MV-4-11 (cell line): ENCODE data around the gene GOLGA6L9.
"Not testable (repeated sequence)": the region's sequence is repeated elsewhere in the genome, so short reads cannot be mapped to it uniquely, and the experiment has no call there.

Source experiments
- DNase-seq: peaks from one replicate; lab custom pipeline; 2025; lab: John Stamatoyannopoulos, UW

Gene GOLGA6L9

DNA sequence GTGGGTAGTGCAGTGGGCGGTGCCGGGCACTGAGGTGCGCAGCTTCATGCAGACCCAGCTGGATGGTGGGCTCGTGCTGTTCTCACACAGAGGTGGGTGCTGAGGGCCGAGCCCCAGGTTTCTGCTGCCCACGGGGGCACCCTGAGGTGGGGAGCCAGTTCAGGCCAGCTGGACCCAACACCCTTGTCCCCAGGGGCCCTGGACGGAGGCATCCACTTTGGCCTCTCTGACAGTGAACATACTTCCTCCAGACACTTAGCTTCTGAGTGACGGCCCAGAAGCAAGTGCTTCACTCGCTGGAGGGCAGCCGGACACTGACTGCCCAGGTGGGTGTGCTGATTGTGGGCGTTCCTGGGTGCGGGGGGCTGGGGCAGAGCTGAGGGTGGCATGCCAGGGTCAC is 39.8 kb downstream of the GOLGA6L9 start:
- DNase-seq: not testable (repeated sequence)

DNA sequence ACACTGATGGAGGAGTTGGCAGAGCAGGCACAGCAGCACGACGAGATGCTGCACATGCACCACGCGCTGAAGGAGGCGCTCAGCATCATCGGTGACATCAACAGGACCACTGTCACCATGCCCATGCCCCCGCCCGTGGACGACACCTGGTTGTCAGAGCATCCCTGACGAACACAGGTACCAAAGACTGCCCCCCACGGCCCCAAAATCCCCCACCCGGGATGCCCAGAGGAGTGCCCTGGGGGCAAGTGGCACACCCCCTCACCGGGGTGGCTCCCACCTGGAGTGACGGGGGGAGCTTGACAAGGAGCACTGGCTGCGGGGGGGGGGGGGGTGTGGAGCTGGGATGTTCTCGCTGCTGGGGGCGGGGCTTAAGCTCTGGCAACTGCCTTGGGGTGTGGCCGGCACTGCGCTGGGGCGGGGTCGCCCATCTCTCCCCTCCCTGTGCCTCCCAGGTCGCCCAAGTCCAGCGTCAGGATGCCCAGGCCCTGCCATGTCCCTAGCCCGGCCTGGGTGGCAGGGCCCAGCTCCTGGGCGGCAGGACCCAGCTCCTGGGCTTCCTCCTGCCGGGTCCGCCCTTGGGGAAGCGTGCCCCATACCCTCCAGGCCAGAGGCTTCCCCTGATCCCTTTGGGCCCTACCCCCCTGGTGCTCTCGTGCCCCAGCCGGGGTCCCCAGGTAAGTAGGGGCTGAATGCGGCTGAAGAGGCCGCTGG is 42.8 kb downstream of the GOLGA6L9 start:
- DNase-seq: not testable (repeated sequence)

- DNase-seq: not testable (repeated sequence)
These were observed 45.1 kb downstream of the GOLGA6L9 start for GRCh38 chr15:82474596-82475325.

DNA sequence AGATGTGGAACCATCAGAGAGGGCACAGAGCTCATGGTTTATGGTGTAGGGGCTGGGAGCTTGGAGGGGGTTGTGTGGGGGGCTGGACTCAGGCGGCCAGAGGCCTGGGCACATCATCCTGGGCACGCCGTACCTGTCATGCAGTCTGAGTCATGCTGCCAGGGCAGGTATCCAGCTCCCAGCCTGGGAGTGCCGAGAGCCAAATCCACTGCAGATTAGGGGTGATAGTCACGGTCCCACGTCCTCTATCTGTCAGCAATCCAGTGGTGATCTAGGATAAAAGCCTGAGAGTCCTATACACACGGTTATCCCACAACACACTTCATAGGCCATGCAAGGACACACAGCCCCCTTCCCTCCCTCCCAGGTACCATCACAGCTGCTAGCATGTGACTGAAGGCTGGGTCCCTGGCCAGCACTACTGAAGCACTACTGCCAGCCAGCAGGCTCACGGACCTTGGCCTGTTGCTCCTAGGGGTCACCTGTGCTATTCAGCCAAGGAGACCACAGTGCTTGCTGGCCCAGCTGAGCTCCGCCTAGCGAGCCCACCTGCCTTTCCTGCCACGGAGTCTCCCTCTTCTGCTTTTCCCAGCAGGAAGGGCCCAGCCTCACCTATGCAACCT is 45.8 kb downstream of the GOLGA6L9 start:
- not testable (repeated sequence) for DNase-seq

DNA sequence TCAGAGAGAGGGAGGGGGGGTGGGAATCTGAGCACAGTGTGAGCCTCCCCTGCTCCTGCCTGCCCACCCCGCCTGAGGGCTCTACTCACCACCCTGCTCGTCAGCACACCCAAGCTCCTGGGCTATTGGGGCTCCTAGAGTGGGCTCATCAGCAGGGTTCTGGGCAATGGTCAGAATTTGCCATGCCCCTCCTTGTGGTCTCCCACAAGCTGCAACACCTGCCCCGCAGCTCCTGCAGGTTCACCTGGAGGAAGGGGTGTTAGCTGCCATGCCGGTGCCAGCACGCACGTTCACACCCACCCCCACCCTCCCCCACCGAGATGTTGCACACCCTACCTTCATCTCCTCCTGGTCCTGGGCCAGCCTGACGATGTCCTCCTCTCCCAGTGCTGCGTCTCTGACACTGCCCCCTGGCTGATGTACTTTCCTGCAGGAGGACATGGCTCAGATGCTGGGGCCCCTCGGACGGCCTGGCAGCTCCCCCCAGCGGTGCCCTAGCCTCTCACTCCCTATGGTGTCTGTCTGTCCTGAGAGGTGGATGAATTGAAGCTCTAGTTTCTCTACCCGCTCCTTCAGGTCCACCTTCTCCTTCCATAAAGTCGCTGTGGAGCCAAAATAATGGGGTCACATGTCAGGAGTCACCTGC is 47.2 kb downstream of the GOLGA6L9 start:
- DNase-seq: not testable (repeated sequence)

DNA sequence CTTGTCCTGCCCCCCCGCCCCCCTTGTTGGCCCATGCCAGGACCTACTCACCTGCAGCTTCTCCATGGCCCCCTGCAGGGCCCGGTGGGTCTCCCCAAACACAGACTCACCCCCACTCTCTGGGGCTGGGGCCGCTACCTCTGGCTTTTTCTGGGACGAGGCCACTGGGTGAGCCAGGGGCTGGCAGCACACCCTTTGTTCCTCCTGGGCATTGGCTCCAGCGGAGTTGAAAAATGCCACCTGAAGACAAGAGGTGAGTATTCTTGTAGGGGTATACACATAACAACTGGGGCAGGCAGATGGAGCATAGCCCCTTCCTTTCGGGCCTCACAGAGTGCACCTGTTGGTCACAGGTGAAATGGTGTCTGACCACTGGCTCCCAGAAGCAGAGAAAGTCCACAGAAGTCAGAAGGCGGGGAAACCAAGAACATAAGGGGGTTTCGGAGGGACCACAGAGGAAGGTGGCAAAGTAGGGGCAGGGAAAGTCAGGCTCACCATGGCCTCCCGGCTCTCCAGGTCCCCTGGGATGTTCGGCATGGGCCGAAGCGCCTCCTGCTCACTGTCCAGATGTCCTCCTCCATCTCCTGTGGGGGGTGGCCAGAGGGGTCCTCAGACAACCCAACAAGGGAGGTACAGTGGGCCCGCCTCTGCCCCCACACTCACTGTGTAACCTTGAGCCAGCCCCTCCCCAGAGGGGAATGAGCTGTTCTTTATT is 47.9 kb downstream of the GOLGA6L9 start:
- not testable (repeated sequence) for DNase-seq
